GM18511 (cell line): ENCODE results near the gene EVA1B.

Experiments
- ATAC-seq: cut with Tn5 transposase; IDR thresholded peaks from one replicate; pipeline ENCODE4 v1.9.1; 2021; ENCODE audit warnings: mild to moderate bottlenecking, moderate library complexity; ENCODE audit not compliant: unreplicated experiment

Gene EVA1B

DNA sequence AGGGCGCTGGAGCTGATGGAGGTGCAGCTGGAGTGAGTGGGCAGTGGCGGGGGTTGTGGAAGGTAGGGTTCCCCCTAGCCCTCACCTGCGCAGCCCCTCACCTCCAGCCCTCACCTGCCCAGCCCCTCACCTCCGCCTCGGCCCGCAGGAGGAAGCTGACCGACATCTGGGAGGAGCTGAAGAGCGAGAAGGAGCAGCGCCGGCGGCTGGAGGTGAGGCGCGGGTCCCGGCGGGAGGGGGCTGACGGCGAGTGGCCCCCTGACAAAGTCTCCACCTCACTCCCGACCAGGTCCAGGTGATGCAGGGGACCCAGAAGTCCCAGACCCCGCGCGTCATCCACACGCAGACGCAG lies 2.7 kb downstream of the EVA1B start:
- ATAC-seq: no peak

GRCh38 chr1:36320291-36320761 lies 3.1 kb downstream of the EVA1B start:
- no peak for ATAC-seq

DNA sequence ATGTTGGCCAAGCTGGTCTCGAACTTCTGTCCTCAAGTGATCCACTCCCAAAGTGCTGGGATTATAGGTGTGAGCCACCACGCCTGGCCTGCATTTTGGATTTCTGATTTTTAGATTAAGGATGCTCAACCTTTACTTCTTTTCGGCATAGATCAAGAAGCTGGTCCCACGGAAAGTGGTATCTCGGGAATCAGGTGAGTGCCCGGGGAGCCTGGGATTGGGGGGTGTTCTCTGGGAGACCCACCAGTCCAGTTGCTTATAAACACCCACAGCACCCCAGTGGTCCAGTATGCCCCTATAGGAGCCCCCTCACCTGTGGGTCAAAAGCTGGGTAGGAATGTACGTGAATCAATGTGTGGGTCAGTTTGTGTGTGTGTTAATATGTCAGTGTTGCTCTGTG lies 14.0 kb downstream of the EVA1B start:
- no peak for ATAC-seq

DNA sequence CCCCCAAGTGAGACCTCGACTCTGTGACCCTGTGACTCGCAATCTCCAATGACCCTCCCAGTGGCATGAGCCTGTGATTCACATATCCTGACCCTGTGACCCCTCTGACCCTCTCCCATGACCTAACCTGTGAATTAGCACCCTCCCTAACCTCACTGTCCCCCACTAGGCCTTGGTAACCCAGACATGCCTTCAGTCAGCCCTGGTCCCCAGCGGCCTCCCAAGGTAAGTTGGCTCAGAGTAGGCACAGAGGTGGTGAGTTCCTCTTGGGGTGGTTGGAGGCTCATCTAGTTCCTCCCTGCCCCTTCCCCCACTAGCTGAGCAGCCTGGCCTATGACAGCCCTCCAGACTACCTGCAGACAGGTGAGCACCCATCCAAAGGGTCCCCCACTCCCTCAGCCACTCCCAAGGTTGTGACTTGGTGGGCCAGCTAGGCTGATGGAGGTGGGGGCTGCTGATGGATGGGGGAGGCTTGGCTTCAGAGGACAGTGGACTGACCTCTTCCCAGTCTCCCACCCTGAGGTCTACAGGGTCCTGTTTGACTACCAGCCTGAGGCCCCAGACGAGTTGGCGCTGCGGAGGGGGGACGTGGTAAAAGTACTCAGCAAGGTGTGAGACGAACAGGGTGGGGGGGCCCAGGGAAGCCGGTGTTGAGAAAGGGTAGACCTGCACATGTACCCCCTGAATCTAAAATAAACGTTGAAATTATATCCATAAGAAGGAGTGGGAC lies 15.7 kb downstream of the EVA1B start:
- no peak for ATAC-seq

GRCh38 chr1:36306902-36307456 lies 16.5 kb downstream of the EVA1B start:
- peak; percentile 97 for ATAC-seq

DNA sequence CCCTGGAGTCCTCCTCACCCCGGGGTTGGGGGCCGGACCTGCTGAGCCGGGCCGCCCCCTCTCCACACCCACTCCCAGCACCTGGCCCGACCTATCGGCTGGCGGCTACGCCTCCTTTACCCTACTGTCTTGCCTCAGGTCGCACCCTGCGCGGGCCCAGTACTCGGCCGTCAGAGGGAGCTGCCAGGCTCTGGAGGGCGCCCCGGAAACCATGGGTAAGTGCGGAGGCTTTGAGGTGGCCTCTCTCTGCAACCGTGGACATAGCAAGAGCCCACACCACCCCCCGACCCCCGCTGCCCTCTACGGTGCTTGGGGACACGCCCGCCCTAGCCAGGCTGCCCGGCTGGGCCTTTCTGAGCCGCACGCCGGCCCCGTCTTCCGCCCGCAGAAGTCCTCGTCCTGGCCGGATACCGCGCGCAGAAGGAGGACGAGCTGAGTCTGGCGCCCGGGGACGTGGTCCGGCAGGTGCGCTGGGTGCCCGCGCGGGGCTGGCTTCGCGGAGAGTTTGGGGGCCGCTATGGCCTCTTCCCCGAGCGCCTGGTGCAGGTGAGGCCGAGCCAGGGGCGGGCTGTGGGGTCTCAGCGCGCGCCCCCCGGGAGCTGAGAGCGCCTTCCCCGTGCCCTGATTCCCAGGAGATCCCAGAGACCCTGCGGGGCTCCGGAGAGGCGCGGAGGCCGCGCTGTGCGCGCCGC lies 17.1 kb downstream of the EVA1B start, which contains the start of gene SH3D21:
Gene SH3D21 (plus strand): TSS at position 159 of the 692 bp plus-strand sequence. CDS start 53 bp downstream, at position 212.
- peak; percentile 41 for ATAC-seq

- no peak for ATAC-seq
Observed at GRCh38 chr1:36305915-36306209, 17.6 kb downstream of the EVA1B start.

DNA sequence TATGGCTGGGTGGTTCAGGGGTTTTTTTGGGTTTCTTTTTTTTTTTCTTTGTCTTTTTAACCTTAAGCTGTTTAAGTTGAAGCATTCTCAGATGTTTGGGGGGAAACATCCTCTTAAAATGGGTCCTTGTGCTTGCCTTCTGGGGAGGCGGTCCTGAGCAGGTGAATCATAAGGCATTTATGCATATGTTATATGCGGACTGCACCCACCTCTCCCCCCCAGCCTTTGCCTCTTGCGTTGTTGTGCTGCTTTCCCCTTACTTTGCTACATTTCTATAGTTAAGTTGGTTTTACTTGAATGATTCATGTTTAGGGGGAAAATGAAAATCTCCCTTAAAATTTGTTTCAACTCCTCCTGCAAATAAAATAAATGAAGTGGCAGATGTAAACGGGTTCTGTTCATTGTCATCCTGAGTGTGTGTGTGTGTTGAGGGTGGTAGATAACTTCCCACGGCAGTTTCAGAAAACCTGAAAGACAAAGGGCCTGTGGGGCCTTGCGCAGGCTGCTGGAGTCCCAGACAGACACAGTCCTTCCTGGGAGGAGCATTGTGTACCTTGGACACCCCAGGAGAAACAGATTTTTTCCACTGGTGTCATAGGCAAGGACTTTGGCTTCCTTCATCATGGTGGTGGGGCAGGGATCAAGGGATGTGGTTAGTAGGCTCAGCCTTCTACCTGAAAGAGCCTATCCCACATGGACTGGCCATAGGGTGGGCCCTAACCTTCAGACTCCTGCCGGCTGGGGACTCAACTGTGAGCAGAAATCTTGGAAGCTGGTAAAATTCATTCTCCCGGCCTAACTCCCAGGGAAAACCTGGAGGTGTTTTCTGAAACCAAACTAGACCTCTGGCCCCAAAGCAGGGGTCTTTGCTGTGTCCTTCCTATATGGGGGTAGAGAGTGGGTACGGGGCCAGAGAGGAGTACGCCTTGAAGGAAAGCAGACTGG lies 18.2 kb downstream of the EVA1B start:
- ATAC-seq: no peak

- ATAC-seq: no peak
Observed at GRCh38 chr1:36304521-36304920, 18.9 kb downstream of the EVA1B start.

DNA sequence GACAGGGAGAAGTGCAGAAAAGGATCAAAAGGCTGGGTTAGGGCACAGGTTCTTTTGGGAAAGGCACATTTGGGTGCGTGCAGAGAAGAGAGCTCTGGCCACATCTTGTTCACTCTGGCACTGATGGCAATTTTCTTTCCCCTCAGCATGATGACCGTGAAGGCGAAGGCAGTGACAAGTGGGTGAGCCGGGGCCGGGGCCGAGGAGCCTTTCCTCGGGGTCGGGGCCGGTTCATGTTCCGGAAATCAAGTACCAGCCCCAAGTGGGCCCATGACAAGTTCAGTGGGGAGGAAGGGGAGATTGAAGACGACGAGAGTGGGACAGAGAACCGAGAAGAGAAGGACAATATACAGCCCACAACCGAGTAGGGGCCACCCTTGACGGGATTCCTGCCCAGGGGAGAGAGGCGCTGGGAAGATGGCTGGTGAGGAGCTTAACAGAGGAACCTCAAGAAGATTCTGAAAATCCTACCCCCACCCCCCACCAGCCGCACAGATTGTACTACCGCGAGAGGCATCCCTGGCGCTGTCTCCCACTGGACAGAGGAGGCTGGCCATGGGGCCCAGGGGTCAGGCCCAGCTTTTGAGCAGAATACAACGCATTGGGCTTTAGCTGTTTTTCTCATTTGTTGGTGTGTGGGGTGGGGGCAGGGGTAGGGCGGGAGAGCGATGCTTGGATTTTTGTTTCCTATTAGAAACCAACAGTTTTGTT lies 19.6 kb downstream of the EVA1B start:
- no peak for ATAC-seq

- no peak for ATAC-seq
Observed at GRCh38 chr1:36303244-36303643, 20.2 kb downstream of the EVA1B start.

GRCh38 chr1:36301220-36301619 lies 22.2 kb downstream of the EVA1B start:
- ATAC-seq: no peak

- no peak for ATAC-seq
Observed at GRCh38 chr1:36300526-36300925, 22.9 kb downstream of the EVA1B start.

DNA sequence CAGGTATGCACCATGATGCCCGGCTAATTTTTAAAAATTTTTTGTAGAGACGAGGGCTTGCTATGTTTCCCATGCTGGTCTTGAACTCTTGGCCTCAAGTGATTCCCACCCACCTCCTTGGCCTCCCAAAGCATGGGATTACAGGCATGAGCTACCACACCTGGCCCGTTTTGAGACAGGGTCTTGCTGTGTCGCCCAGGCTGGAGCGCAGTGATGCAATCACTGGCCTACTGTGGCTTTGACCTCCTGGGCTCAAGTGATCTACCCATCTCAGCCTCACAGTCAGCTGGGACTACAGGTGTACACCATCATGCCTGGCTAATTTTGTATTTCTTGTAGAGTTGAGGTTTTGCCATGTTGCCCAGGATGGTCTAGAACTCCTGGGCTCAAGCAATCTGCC lies 24.8 kb downstream of the EVA1B start:
- no peak for ATAC-seq

- ATAC-seq: no peak
Observed at GRCh38 chr1:36297062-36297461, 26.4 kb downstream of the EVA1B start.

DNA sequence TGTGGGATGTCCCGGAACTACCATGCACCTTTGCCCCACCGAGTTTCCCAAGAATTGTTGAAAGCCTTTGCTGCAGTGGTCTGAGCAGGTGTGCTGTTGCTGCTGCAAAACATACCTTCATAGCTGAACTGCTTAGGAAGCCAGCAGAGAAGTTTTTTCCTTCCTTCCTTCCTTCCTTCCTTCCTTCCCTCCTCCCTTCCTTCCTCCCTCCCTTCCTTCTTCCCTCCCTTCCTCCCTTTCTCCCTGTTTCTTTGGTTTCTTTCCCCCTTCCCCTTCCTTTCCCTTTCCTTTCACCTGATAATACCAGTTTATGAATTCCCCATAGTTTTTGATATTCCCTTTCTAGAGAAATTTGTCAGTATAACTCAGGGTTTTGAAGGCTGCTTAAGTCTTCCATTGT lies 28.1 kb downstream of the EVA1B start:
- no peak for ATAC-seq

GRCh38 chr1:36287595-36287994 lies 35.9 kb downstream of the EVA1B start:
- no peak for ATAC-seq

DNA sequence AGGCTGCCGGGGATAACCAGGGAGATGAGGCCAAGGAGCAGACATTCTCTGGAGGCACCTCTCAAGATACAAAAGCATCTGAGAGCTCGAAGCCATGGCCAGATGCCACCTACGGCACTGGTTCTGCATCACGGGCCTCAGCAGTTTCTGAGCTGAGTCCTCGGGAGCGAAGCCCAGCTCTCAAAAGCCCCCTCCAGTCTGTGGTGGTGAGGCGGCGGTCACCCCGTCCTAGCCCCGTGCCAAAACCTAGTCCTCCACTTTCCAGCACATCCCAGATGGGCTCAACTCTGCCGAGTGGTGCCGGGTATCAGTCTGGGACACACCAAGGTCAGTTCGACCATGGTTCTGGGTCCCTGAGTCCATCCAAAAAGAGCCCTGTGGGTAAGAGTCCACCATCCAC lies 36.6 kb downstream of the EVA1B start:
- ATAC-seq: no peak

DNA sequence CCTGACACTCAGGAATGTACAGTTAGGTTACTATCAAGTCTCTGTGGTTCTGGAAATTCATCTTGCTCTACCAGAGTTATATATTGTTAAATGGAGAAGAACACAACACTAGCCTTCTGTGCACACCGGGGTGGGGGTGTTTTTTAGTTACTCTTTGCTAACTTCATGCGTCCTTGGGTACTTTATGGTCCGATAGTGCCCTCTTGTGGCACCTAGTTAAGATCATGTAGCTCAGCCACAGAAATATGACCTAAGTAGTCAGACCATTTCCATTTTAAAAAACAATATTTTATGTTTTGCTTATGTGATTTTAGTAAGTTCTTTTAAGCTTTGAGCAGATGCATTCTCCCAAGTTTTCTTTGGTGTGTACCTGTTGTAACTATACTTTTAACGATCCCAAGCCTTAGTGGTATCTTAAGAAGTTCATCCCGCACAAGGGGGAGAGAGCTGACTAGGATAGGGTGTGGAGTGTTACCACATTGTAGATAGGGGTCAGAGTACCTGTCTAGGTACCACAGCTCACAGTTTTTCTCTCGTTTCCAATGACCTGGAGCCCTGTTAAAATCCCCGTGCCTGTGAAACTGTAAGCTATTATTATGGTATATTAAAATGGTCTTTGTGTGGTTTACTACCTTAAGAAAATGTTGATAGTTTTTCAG lies 37.9 kb downstream of the EVA1B start:
- ATAC-seq: no peak

- no peak for ATAC-seq
Observed at GRCh38 chr1:36284517-36284916, 38.9 kb downstream of the EVA1B start.
